Ishikawa (cell line): Measurements from ENCODE around the gene C12orf57.

ENCODE experiments used
- CEBPB ChIP-seq: IDR thresholded peaks from 2 replicates; pipeline ENCODE4 v1.6.1; 2012
- CREB1 ChIP-seq: IDR thresholded peaks from 2 replicates; pipeline ENCODE4 v1.6.1; 2012; ENCODE audit warnings: low read depth
- EGR1 ChIP-seq: IDR thresholded peaks from 2 replicates; pipeline ENCODE4 v1.6.1; 2012
- EP300 ChIP-seq: IDR thresholded peaks from 2 replicates; pipeline ENCODE4 v1.6.1; 2012; ENCODE audit warnings: borderline replicate concordance
- FOXM1 ChIP-seq: IDR thresholded peaks from 2 replicates; pipeline ENCODE4 v1.6.1; 2012; ENCODE audit warnings: low read depth, borderline replicate concordance
- MAX ChIP-seq: IDR thresholded peaks from 2 replicates; pipeline ENCODE4 v1.6.1; 2012
- NFIC ChIP-seq: IDR thresholded peaks from 2 replicates; pipeline ENCODE4 v1.6.1; 2012
- RAD21 ChIP-seq: IDR thresholded peaks from 2 replicates; pipeline ENCODE4 v1.6.1; 2012; ENCODE audit warnings: low read depth
- REST ChIP-seq: IDR thresholded peaks from 2 replicates; pipeline ENCODE4 v1.6.1; 2012; ENCODE audit warnings: low read depth, mild to moderate bottlenecking
- TAF1 ChIP-seq: IDR thresholded peaks from 2 replicates; pipeline ENCODE4 v1.6.1; 2012; ENCODE audit warnings: low read depth, mild to moderate bottlenecking
- TCF12 ChIP-seq: IDR thresholded peaks from 2 replicates; pipeline ENCODE4 v1.6.1; 2012; ENCODE audit warnings: low read depth
- TEAD4 ChIP-seq: IDR thresholded peaks from 2 replicates; pipeline ENCODE4 v1.6.1; 2012
- USF1 ChIP-seq: IDR thresholded peaks from 2 replicates; pipeline ENCODE4 v1.6.1; 2012
- YY1 ChIP-seq: IDR thresholded peaks from 2 replicates; pipeline ENCODE4 v1.6.1; 2012; ENCODE audit warnings: low read depth
- ZBTB7A ChIP-seq: IDR thresholded peaks from 2 replicates; pipeline ENCODE4 v1.6.1; 2012; ENCODE audit warnings: low read depth

Gene C12orf57

GRCh38 chr12:6957151-6957701, 13.4 kb downstream of the C12orf57 start:
- TF ChIP-seq TEAD4 (no peak), EGR1 (no peak), USF1 (no peak), TCF12 (no peak), NFIC (no peak), YY1 (no peak), TAF1 (no peak), CEBPB (no peak), MAX (no peak), REST (no peak), ZBTB7A (no peak), CREB1 (no peak), RAD21 (no peak), FOXM1 (no peak), EP300 (no peak)

GRCh38 chr12:6957741-6958608, 14.2 kb downstream of the C12orf57 start:
- TF ChIP-seq TEAD4: no peak
- TF ChIP-seq RAD21: no peak
- TF ChIP-seq YY1: no peak
- no peak for TF ChIP-seq TCF12
- TF ChIP-seq CEBPB: no peak
- TF ChIP-seq EGR1: no peak
- TF ChIP-seq REST: no peak
- no peak for TF ChIP-seq ZBTB7A
- TF ChIP-seq USF1: no peak
- no peak for TF ChIP-seq NFIC
- no peak for TF ChIP-seq MAX
- TF ChIP-seq FOXM1: no peak
- no peak for TF ChIP-seq EP300
- no peak for TF ChIP-seq CREB1
- no peak for TF ChIP-seq TAF1

- TF ChIP-seq TAF1: no peak
- no peak for TF ChIP-seq NFIC
- no peak for TF ChIP-seq REST
- no peak for TF ChIP-seq USF1
- no peak for TF ChIP-seq CEBPB
- TF ChIP-seq ZBTB7A: no peak
- no peak for TF ChIP-seq YY1
- TF ChIP-seq CREB1: no peak
- TF ChIP-seq EGR1: no peak
- no peak for TF ChIP-seq FOXM1
- no peak for TF ChIP-seq EP300
- no peak for TF ChIP-seq RAD21
- TF ChIP-seq TEAD4: no peak
- TF ChIP-seq MAX: no peak
- no peak for TF ChIP-seq TCF12
Observed at GRCh38 chr12:6958609-6959057, 14.8 kb downstream of the C12orf57 start.
